Neural cell (in vitro differentiated cells): ENCODE data around the gene CCNY.

Experiments used
- CTCF ChIP-seq: fragments of 450-650 bp; IDR thresholded peaks from 2 replicates; pipeline ENCODE4 v1.5.1; 2014; ENCODE audit warnings: antibody characterized with exemption, mild to moderate bottlenecking, moderate library complexity; ENCODE audit not compliant: poor library complexity, severe bottlenecking
- EP300 ChIP-seq: fragments of 450-650 bp; conservative IDR thresholded peaks from 2 replicates; pipeline ENCODE4 v1.6.1; 2014; ENCODE audit warnings: antibody characterized with exemption, mild to moderate bottlenecking, moderate library complexity; ENCODE audit not compliant: poor library complexity, severe bottlenecking
- POLR2AphosphoS5 ChIP-seq: IDR thresholded peaks from 2 replicates; pipeline ENCODE4 v1.6.1; 2012

GRCh38 chr10:35336921-35337823 is 863 bp downstream of the CCNY start:
- TF ChIP-seq CTCF = no peak
- TF ChIP-seq POLR2AphosphoS5 = peak; percentile 8
- no peak for TF ChIP-seq EP300
